Measurements from ENCODE around the gene BRSK2.

The BRSK2 gene

GRCh38 chr11:1460396-1460985 lies 70.8 kb downstream of the BRSK2 start:
- DNase-seq (ENCODE audit: extremely low spot score) = no peak
- TF ChIP-seq CTBP1 (IDR thresholded peaks at IDR 0.05; ENCODE audit: borderline replicate concordance) (no peak), LEF1 (IDR thresholded peaks at IDR 0.05; ENCODE audit: borderline replicate concordance) (no peak), ELF4 (IDR thresholded peaks at IDR 0.05) (no peak)
- ChIA-PET CTCF (no interaction called here), POLR2A (no interaction called here)

- ChIA-PET CTCF (no interaction called here), POLR2A (no interaction called here)
- TF ChIP-seq ZNF384 (IDR thresholded peaks at IDR 0.05) (no peak), FOXA1 (IDR thresholded peaks at IDR 0.05) (no peak), ELF4 (IDR thresholded peaks at IDR 0.05) (no peak), BHLHE40 (IDR thresholded peaks at IDR 0.05; ENCODE audit: borderline replicate concordance) (no peak), HDGF (IDR thresholded peaks at IDR 0.05; ENCODE audit: borderline replicate concordance) (no peak), FOXK2 (IDR thresholded peaks at IDR 0.05) (no peak), LEF1 (IDR thresholded peaks at IDR 0.05; ENCODE audit: borderline replicate concordance) (no peak), FOXM1 (IDR thresholded peaks at IDR 0.05; ENCODE audit: borderline replicate concordance) (no peak), NFRKB (IDR thresholded peaks at IDR 0.05) (no peak), CTBP1 (IDR thresholded peaks at IDR 0.05; ENCODE audit: borderline replicate concordance) (no peak), ARNT (IDR thresholded peaks at IDR 0.05) (no peak)
- DNase-seq (ENCODE audit: extremely low spot score) = no peak
Measured at GRCh38 chr11:1460986-1461825, 71.5 kb downstream of the BRSK2 start.

- DNase-seq (ENCODE audit: extremely low spot score) = no peak
- TF ChIP-seq ZNF384 (IDR thresholded peaks at IDR 0.05) = no peak
- no peak for TF ChIP-seq TARDBP (IDR thresholded peaks at IDR 0.05)
- TF ChIP-seq FOXK2 (IDR thresholded peaks at IDR 0.05) = no peak
- TF ChIP-seq L3MBTL2 (conservative IDR thresholded peaks at IDR 0.05) = no peak
- no peak for TF ChIP-seq ARNT (IDR thresholded peaks at IDR 0.05)
- no peak for TF ChIP-seq NFRKB (IDR thresholded peaks at IDR 0.05)
- no peak for TF ChIP-seq BHLHE40 (IDR thresholded peaks at IDR 0.05; ENCODE audit: borderline replicate concordance)
- TF ChIP-seq ELF4 (IDR thresholded peaks at IDR 0.05) = no peak
- no peak for TF ChIP-seq HDGF (IDR thresholded peaks at IDR 0.05; ENCODE audit: borderline replicate concordance)
- no peak for TF ChIP-seq SP1 (IDR thresholded peaks at IDR 0.05)
- ChIA-PET CTCF (no interaction called here), POLR2A (no interaction called here)
Measured at GRCh38 chr11:1461826-1462697, 72.3 kb downstream of the BRSK2 start.

GRCh38 chr11:1462698-1462975 lies 72.9 kb downstream of the BRSK2 start:
- TF ChIP-seq ARNT (IDR thresholded peaks at IDR 0.05) (no peak), ZNF384 (IDR thresholded peaks at IDR 0.05) (no peak)
- ChIA-PET POLR2A (no interaction called here), CTCF (no interaction called here)
- no peak for DNase-seq (ENCODE audit: extremely low spot score)

GRCh38 chr11:1463056-1463455 lies 73.3 kb downstream of the BRSK2 start:
- POLR2A ChIA-PET = no interaction called here
- no peak for DNase-seq (ENCODE audit: extremely low spot score)
- CTCF ChIA-PET = no interaction called here
- no peak for TF ChIP-seq LEF1 (IDR thresholded peaks at IDR 0.05; ENCODE audit: borderline replicate concordance)
- no peak for TF ChIP-seq HDGF (IDR thresholded peaks at IDR 0.05; ENCODE audit: borderline replicate concordance)
- no peak for TF ChIP-seq BHLHE40 (IDR thresholded peaks at IDR 0.05; ENCODE audit: borderline replicate concordance)

- no peak for DNase-seq (ENCODE audit: extremely low spot score)
- ChIA-PET CTCF (interaction anchor here (0.5 to 0.6 kb wide), 2 partner anchors 581 to 944 kb away, joined by 3 to 9 read pairs; no protein-coding TSS in a partner anchor), POLR2A (no interaction called here)
- TF ChIP-seq L3MBTL2 (conservative IDR thresholded peaks at IDR 0.05) = no peak
- no peak for TF ChIP-seq NFRKB (IDR thresholded peaks at IDR 0.05)
- no peak for TF ChIP-seq HDGF (IDR thresholded peaks at IDR 0.05; ENCODE audit: borderline replicate concordance)
Measured at GRCh38 chr11:1466784-1467183, 77.0 kb downstream of the BRSK2 start.

GRCh38 chr11:1467270-1467669 lies 77.5 kb downstream of the BRSK2 start:
- ChIA-PET POLR2A (no interaction called here), CTCF (interaction anchor here (0.6 kb wide), 1 partner anchor 945 kb away, joined by 3 read pairs; no protein-coding TSS in a partner anchor)
- no peak for TF ChIP-seq L3MBTL2 (conservative IDR thresholded peaks at IDR 0.05)
- no peak for TF ChIP-seq TARDBP (IDR thresholded peaks at IDR 0.05)
- no peak for TF ChIP-seq CTBP1 (IDR thresholded peaks at IDR 0.05; ENCODE audit: borderline replicate concordance)
- TF ChIP-seq ELF4 (IDR thresholded peaks at IDR 0.05) = no peak
- TF ChIP-seq BHLHE40 (IDR thresholded peaks at IDR 0.05; ENCODE audit: borderline replicate concordance) = no peak
- no peak for TF ChIP-seq FOXK2 (IDR thresholded peaks at IDR 0.05)
- TF ChIP-seq ARNT (IDR thresholded peaks at IDR 0.05) = no peak
- TF ChIP-seq SP1 (IDR thresholded peaks at IDR 0.05) = no peak
- TF ChIP-seq SUZ12 (IDR thresholded peaks at IDR 0.05) = no peak
- TF ChIP-seq PKNOX1 (IDR thresholded peaks at IDR 0.05) = no peak
- no peak for TF ChIP-seq HDGF (IDR thresholded peaks at IDR 0.05; ENCODE audit: borderline replicate concordance)
- no peak for TF ChIP-seq FOXA1 (IDR thresholded peaks at IDR 0.05)
- no peak for TF ChIP-seq ZNF384 (IDR thresholded peaks at IDR 0.05)
- no peak for TF ChIP-seq LEF1 (IDR thresholded peaks at IDR 0.05; ENCODE audit: borderline replicate concordance)
- TF ChIP-seq NFRKB (IDR thresholded peaks at IDR 0.05) = no peak
- no peak for TF ChIP-seq FOXM1 (IDR thresholded peaks at IDR 0.05; ENCODE audit: borderline replicate concordance)
- DNase-seq (ENCODE audit: extremely low spot score) = no peak
